Neural progenitor cell (in vitro differentiated cells): Measurements from ENCODE around the gene OR4X1. TPM values are rescaled to one million over a fixed set of nuclear protein-coding genes. Genes with fewer than 3 reads are reported as not detected.
"Not testable (repeated sequence)": the region's sequence is repeated elsewhere in the genome, so short reads cannot be mapped to it uniquely, and the experiment has no call there.

Experiments
- DNase-seq: peaks from one replicate; pipeline ENCODE4 v3.0.0-alpha.2; 2016; ENCODE audit warnings: low spot score
- H2AFZ ChIP-seq: fragments of 200-600 bp; sonication (generic); replicated peaks from 2 replicates; pipeline ENCODE4 v1.6.1; 2016; ENCODE audit warnings: antibody characterized with exemption
- H3F3A ChIP-seq: fragments of 200-600 bp; sonication (generic); 2 replicates; pipeline ENCODE4 v1.6.1; 2016; ENCODE audit warnings: antibody characterized with exemption, low read depth
- H3K27ac ChIP-seq: fragments of 200-600 bp; sonication (generic); 2 replicates; pipeline ENCODE4 v1.5.1; 2016; ENCODE audit warnings: mild to moderate bottlenecking
- H3K27me3 ChIP-seq: fragments of 200-600 bp; sonication (generic); 2 replicates; pipeline ENCODE4 v1.6.1; 2016; ENCODE audit warnings: mild to moderate bottlenecking, moderate library complexity
- H3K36me3 ChIP-seq: fragments of 200-600 bp; sonication (generic); 2 replicates; pipeline ENCODE4 v1.5.1; 2016
- H3K4me1 ChIP-seq: fragments of 200-600 bp; sonication (generic); 2 replicates; pipeline ENCODE4 v1.6.1; 2016; ENCODE audit warnings: mixed run types
- H3K4me2 ChIP-seq: fragments of 200-600 bp; sonication (generic); 2 replicates; pipeline ENCODE4 v1.6.1; 2016
- H3K4me3 ChIP-seq: fragments of 200-600 bp; sonication (generic); 2 replicates; pipeline ENCODE4 v1.5.1; 2016
- H3K79me2 ChIP-seq: fragments of 200-600 bp; sonication (generic); 2 replicates; pipeline ENCODE4 v1.6.1; 2016; ENCODE audit warnings: low read depth
- H3K9ac ChIP-seq: fragments of 200-600 bp; sonication (generic); 2 replicates; pipeline ENCODE4 v1.6.1; 2016
- H3K9me3 ChIP-seq: fragments of 200-600 bp; sonication (generic); 2 replicates; pipeline ENCODE4 v1.5.1; 2016; ENCODE audit warnings: low read depth
- H4K20me1 ChIP-seq: fragments of 200-600 bp; sonication (generic); 2 replicates; pipeline ENCODE4 v1.6.1; 2016; ENCODE audit warnings: low read depth
- H3K27ac Mint-ChIP-seq: 3 replicates; pipeline ENCODE4 v1.8.0; 2021; ENCODE audit warnings: mixed read lengths
- H3K27me3 Mint-ChIP-seq: 2 replicates; pipeline ENCODE4 v1.8.0; 2022; ENCODE audit warnings: low read depth, mild to moderate bottlenecking, inconsistent platforms, moderate library complexity, mixed read lengths; ENCODE audit not compliant: insufficient read depth
- H3K36me3 Mint-ChIP-seq: 3 replicates; pipeline ENCODE4 v1.8.0; 2021; ENCODE audit warnings: mixed read lengths
- H3K4me1 Mint-ChIP-seq: 3 replicates; pipeline ENCODE4 v1.8.0; 2021; ENCODE audit warnings: mixed read lengths
- H3K4me3 Mint-ChIP-seq: 3 replicates; pipeline ENCODE4 v1.8.0; 2021; ENCODE audit warnings: mild to moderate bottlenecking, moderate library complexity, mixed read lengths
- H3K9me3 Mint-ChIP-seq: 3 replicates; pipeline ENCODE4 v1.8.0; 2020; ENCODE audit warnings: mixed read lengths
- EZH2 ChIP-seq: fragments of 200-600 bp; sonication (generic); IDR thresholded peaks from 2 replicates; pipeline ENCODE4 v1.6.1; 2017; ENCODE audit warnings: antibody characterized with exemption, mild to moderate bottlenecking, moderate library complexity
- EZH2phosphoT487 ChIP-seq: fragments of 200-600 bp; sonication (generic); IDR thresholded peaks from 2 replicates; pipeline ENCODE4 v1.6.1; 2017; ENCODE audit warnings: antibody characterized with exemption
- total RNA-seq: library from RNA; depleted of rRNA; stranded (reverse); fragments of >200 nt; gene quantifications from 2 replicates; pipeline ENCODE4 v1.2.3, GENCODE V29; 2015; ENCODE audit warnings: low replicate concordance
- TF ChIP-seq, protein P1 (sequence below): fragments of 200-600 bp; sonication (generic); IDR thresholded peaks from 2 replicates; pipeline ENCODE4 v1.5.1; 2017; ENCODE audit warnings: antibody characterized with exemption, mild to moderate bottlenecking

OR4X1 gene
- total RNA-seq, 1 donor from 2014 or later = not detected

DNA sequence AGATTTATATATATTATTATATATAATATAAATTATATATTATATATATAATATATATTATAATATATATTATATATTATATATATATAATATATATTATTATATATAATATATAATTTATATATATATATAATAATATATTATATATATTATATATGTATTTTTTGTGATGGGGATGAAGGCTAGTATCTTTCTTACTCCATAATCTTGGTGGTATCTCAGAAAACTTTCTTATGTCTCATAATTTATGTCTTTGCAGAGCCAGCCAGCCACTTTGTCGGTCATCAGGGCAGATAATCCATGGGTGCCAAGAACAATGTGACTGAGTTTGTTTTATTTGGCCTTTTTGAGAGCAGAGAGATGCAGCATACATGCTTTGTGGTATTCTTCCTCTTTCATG lies 42.3 kb downstream of the OR4X1 start, which contains the start of gene OR4S1:
OR4S1 (plus strand) TSS at position 301 of the 400 bp plus-strand sequence; CDS start at position 301, 0 bp downstream.
- no peak within 1 kb of the TSS for H2AFZ ChIP-seq
- Mint-ChIP-seq H3K27ac (no peak within 1 kb of the TSS), H3K36me3 (no peaks in the 10 kb centered on the region), H3K27me3 (no peaks in the 10 kb centered on the region), H3K4me3 (no peak within 1 kb of the TSS), H3K9me3 (no peaks in the 10 kb centered on the region), H3K4me1 (no peaks in the 10 kb centered on the region)
- DNase-seq = no peak
- H4K20me1 ChIP-seq = no peaks in the 10 kb centered on the region
- H3K36me3 ChIP-seq = peaks cover 4% of the 10 kb centered on the region
- H3K27ac ChIP-seq = no peak within 1 kb of the TSS
- H3K27me3 ChIP-seq = no peaks in the 10 kb centered on the region
- H3F3A ChIP-seq = no peaks in the 10 kb centered on the region
- no peaks in the 10 kb centered on the region for H3K79me2 ChIP-seq
- no peak within 1 kb of the TSS for H3K4me3 ChIP-seq
- H3K4me1 ChIP-seq = no peaks in the 10 kb centered on the region
- TF ChIP-seq EZH2 = no peak
- TF ChIP-seq, protein P1, sequence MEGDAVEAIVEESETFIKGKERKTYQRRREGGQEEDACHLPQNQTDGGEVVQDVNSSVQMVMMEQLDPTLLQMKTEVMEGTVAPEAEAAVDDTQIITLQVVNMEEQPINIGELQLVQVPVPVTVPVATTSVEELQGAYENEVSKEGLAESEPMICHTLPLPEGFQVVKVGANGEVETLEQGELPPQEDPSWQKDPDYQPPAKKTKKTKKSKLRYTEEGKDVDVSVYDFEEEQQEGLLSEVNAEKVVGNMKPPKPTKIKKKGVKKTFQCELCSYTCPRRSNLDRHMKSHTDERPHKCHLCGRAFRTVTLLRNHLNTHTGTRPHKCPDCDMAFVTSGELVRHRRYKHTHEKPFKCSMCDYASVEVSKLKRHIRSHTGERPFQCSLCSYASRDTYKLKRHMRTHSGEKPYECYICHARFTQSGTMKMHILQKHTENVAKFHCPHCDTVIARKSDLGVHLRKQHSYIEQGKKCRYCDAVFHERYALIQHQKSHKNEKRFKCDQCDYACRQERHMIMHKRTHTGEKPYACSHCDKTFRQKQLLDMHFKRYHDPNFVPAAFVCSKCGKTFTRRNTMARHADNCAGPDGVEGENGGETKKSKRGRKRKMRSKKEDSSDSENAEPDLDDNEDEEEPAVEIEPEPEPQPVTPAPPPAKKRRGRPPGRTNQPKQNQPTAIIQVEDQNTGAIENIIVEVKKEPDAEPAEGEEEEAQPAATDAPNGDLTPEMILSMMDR = no peak
- no peak for TF ChIP-seq EZH2phosphoT487
- H3K4me2 ChIP-seq = no peak within 1 kb of the TSS
- peaks cover 13% of the 10 kb centered on the region for H3K9me3 ChIP-seq
- no peak within 1 kb of the TSS for H3K9ac ChIP-seq

DNA sequence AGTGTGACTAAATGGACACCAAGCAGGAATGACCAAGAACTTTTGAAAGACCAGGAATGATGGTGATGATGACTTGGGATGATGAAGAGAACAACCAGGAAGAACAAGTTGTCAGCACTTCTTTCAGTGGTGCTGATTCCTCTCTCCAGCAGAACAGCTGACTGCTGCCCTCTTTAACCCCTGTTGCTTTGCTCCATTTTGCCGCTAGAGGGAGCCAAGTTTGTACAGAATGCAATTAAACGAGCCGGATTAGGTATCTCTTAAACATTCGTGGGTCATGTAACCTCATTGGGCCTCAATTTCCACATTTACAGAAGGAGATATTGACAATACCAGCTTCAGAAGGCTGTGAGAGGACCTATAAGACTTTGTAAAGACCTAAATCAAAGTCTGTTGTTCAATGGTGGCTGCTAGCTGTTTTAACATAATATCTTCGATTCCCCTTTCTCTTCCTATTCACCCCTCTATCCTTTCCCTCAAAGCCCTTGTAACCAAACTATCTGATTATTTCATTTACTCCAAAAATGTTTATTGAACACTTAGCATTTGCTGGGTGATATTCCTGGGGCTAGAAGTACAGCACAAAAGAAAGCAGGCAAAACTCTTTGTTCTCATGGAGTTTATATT lies 44.2 kb downstream of the OR4X1 start:
- peak; percentile 39 for DNase-seq
- H3K9me3 Mint-ChIP-seq = no peaks in the 10 kb centered on the region

DNA sequence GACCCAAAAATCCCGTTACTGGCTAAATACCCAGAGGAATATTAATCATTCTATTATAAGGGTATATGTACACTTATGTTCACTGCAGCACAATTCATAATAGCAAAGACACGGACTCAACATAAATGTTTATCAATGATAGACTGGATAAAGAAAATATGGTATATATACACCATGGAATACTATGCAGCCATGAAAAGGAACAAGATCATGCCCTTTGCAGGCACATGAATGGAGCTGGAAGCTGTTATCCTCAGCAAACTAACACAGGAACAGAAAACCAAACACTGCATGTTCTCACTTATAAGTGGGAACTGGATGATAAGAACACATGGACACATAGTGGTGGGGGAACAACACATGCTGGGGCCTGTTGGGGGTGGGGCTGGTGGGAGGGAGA lies 49.9 kb downstream of the OR4X1 start:
- not testable (repeated sequence) for H3K27ac Mint-ChIP-seq, H3K79me2 ChIP-seq, H3K4me1 ChIP-seq, DNase-seq, H3K4me2 ChIP-seq, H3K27me3 ChIP-seq, H4K20me1 ChIP-seq, H3F3A ChIP-seq, H3K36me3 Mint-ChIP-seq, H3K4me3 Mint-ChIP-seq, H3K36me3 ChIP-seq, H3K9ac ChIP-seq, H3K9me3 Mint-ChIP-seq, H3K4me3 ChIP-seq, H3K27ac ChIP-seq, H3K27me3 Mint-ChIP-seq, H2AFZ ChIP-seq, H3K4me1 Mint-ChIP-seq, H3K9me3 ChIP-seq

More for the DNA sequence above, 44.2 kb downstream of the OR4X1 start:
- H3K4me3 ChIP-seq = no peak overlapping the region
- no peak overlapping the region for H2AFZ ChIP-seq
- no peaks in the 10 kb centered on the region for H4K20me1 ChIP-seq
- Mint-ChIP-seq H3K27me3 (no peaks in the 10 kb centered on the region), H3K36me3 (no peaks in the 10 kb centered on the region), H3K4me3 (no peak overlapping the region), H3K27ac (no peak overlapping the region), H3K4me1 (no peaks in the 10 kb centered on the region)
- TF ChIP-seq EZH2 = no peak
- TF ChIP-seq, protein P1 = peak; percentile 69
- TF ChIP-seq EZH2phosphoT487 = no peak
- no peaks in the 10 kb centered on the region for H3K79me2 ChIP-seq
- peaks cover 9% of the 10 kb centered on the region for H3K9me3 ChIP-seq
- H3K4me1 ChIP-seq = no peaks in the 10 kb centered on the region
- H3K27me3 ChIP-seq = no peaks in the 10 kb centered on the region
- H3K9ac ChIP-seq = no peak overlapping the region
- H3K27ac ChIP-seq = no peak overlapping the region
- H3K36me3 ChIP-seq = peaks cover 4% of the 10 kb centered on the region
- no peaks in the 10 kb centered on the region for H3F3A ChIP-seq
- H3K4me2 ChIP-seq = no peak overlapping the region

Other genes with a start within 250 kb of the OR4X1 start
- gene OR4B1, start 47.1 kb upstream of the OR4X1 start, total RNA-seq = not detected in 2 replicates
- not detected in 2 replicates for gene OR4X2, start 18.8 kb upstream of the OR4X1 start, total RNA-seq
- not detected in 2 replicates for gene OR4S1, start 42.4 kb downstream of the OR4X1 start, total RNA-seq
- not detected in 2 replicates for gene OR4C3, start 61.1 kb downstream of the OR4X1 start, total RNA-seq
- not detected in 2 replicates for gene OR4C5, start 102.6 kb downstream of the OR4X1 start, total RNA-seq
- not detected in 2 replicates for gene OR4A47, start 224.9 kb downstream of the OR4X1 start, total RNA-seq